Measurements from ENCODE around the gene CSNK1G1.

GRCh38 chr15:64224511-64224910 lies 131.5 kb downstream of the CSNK1G1 start:
- TF ChIP-seq CTCF (IDR thresholded peaks at IDR 0.05; ENCODE audit: insufficient read depth, low read length, poor library complexity, severe bottlenecking) (no peak), EZH2phosphoT487 (conservative IDR thresholded peaks at IDR 0.05; ENCODE audit: low read length) (no peak)
